Measurements from ENCODE around the gene TMIGD1. TPM values are rescaled to one million over a fixed set of nuclear protein-coding genes. Genes with fewer than 3 reads are reported as not detected.

Gene TMIGD1
- total and polyA plus RNA-seq, 2 of the 13 experiments (the other 11 are each of a cell fraction or from before 2014, with no cell fraction given), result not detected

DNA sequence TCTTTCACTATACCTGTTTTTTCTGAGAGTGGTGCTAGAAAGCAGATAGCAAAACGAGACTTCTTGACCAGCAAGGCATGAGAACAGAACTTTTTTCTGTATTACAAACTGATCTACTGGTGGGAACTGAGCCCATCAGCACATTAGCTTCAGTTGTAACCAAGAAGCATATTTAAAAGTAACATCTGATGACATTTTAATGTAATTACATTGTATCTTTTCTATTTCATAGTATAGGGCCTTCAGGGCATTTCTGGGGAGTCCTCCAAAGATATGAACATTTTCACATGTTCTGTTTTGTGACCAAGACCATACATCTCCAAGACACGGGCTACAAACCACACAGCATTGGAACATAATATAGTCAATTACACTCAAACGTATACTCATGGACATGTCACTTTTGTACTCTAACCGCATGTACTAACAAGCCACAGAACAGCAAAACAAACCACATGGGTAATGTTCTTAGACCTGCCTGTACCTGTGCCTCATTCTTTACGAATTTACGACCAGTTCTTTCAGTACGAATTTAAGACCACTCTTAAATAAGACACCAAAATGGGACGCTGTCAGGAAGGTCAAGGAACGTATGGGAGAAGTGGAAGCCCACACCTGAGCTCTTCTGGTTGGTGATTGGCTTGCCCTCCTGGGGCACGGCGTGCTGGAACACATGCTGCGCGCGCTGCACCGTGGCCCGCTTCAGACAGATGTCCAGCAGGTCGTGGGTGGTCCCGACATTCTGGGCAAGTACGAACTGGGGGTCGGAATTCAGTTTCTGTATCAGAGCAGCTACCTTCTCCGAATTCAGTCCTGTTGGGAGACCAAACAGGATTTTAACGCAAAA lies 42.9 kb downstream of the TMIGD1 start (continued):
- TF ChIP-seq ZNF574 (CRISPR knock-in tag; IDR thresholded peaks at IDR 0.05) (no peak), PCBP1 (IDR thresholded peaks at IDR 0.05; ENCODE audit: borderline replicate concordance, low read depth, low read length) (no peak), E2F5 (CRISPR knock-in tag; conservative IDR thresholded peaks at IDR 0.05) (no peak), ZNF382 (CRISPR knock-in tag; IDR thresholded peaks at IDR 0.05; ENCODE audit: borderline replicate concordance) (no peak), RCOR2 (CRISPR knock-in tag; IDR thresholded peaks at IDR 0.05) (no peak), SOX13 (IDR thresholded peaks at IDR 0.05) (no peak), SOX13 (CRISPR knock-in tag; conservative IDR thresholded peaks at IDR 0.05 in 1 of 2, IDR thresholded peaks at IDR 0.05 in 1 of 2) (peak in 1 of 2 experiments; percentile 6; a peak in 1 of 4 replicates), MLLT10 (CRISPR knock-in tag; IDR thresholded peaks at IDR 0.05) (no peak), SMARCE1 (IDR thresholded peaks at IDR 0.05; ENCODE audit: borderline replicate concordance) (no peak), PRDM15 (CRISPR knock-in tag; IDR thresholded peaks at IDR 0.05) (no peak), ZNF44 (CRISPR knock-in tag; IDR thresholded peaks at IDR 0.05) (no peak), MED13 (CRISPR knock-in tag; IDR thresholded peaks at IDR 0.05) (no peak), ZNF746 (CRISPR knock-in tag; IDR thresholded peaks at IDR 0.05) (no peak), ZFYVE20 (CRISPR knock-in tag; IDR thresholded peaks at IDR 0.05; ENCODE audit: borderline replicate concordance, low read depth) (no peak), DMTF1 (CRISPR knock-in tag; IDR thresholded peaks at IDR 0.05) (no peak), ISX (CRISPR knock-in tag; conservative IDR thresholded peaks at IDR 0.05) (no peak), ZNF143 (CRISPR knock-in tag; IDR thresholded peaks at IDR 0.05) (no peak), ZSCAN21 (CRISPR knock-in tag; IDR thresholded peaks at IDR 0.05; ENCODE audit: borderline replicate concordance) (no peak)
- TF ChIP-seq, protein P1, sequence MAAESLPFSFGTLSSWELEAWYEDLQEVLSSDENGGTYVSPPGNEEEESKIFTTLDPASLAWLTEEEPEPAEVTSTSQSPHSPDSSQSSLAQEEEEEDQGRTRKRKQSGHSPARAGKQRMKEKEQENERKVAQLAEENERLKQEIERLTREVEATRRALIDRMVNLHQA (CRISPR knock-in tag; IDR thresholded peaks at IDR 0.05), result no peak
